Activated effector memory CD4-positive, alpha-beta T cell treated with anti-CD3 and anti-CD28 coated beads, Interleukin-2, amount 50 U/mL, for 16 hours (primary cell): ENCODE data around the gene MMAB.
A peak's percentile ranks its signal among the peaks of the same experiment; 100 is the strongest.

Experiments
- DNase-seq: peaks from one replicate; pipeline ENCODE4 v3.0.0-alpha.2; 2020

The MMAB gene

GRCh38 chr12:109535231-109535862 is 38.0 kb downstream of the MMAB start:
- DNase-seq, result no peak

- no peak for DNase-seq
These were observed 38.8 kb downstream of the MMAB start for GRCh38 chr12:109534456-109534855.

- DNase-seq, result no peak
These were observed 39.9 kb downstream of the MMAB start for GRCh38 chr12:109533487-109533740.

- no peak for DNase-seq
These were observed 40.4 kb downstream of the MMAB start for GRCh38 chr12:109532721-109533486.

GRCh38 chr12:109531411-109531810 is 41.9 kb downstream of the MMAB start:
- no peak for DNase-seq

GRCh38 chr12:109529691-109530640 is 43.3 kb downstream of the MMAB start:
- DNase-seq, result no peak

GRCh38 chr12:109527489-109528123 is 45.7 kb downstream of the MMAB start:
- DNase-seq, result no peak

GRCh38 chr12:109525279-109525585 is 48.1 kb downstream of the MMAB start:
- no peak for DNase-seq

GRCh38 chr12:109524466-109525278 is 48.6 kb downstream of the MMAB start:
- DNase-seq, result peak; percentile 52

- no peak for DNase-seq
These were observed 49.8 kb downstream of the MMAB start for GRCh38 chr12:109523504-109523903.

- DNase-seq, result peak; percentile 30
These were observed 50.2 kb downstream of the MMAB start for GRCh38 chr12:109523071-109523470.

- DNase-seq, result peak; percentile 47
These were observed 51.5 kb downstream of the MMAB start for GRCh38 chr12:109521831-109522230.

GRCh38 chr12:109519787-109520186 is 53.5 kb downstream of the MMAB start:
- DNase-seq, result no peak

- DNase-seq, result peak; percentile 81
These were observed 54.3 kb downstream of the MMAB start for GRCh38 chr12:109518820-109519665.

- no peak for DNase-seq
These were observed 55.7 kb downstream of the MMAB start for GRCh38 chr12:109517619-109518018.

- no peak for DNase-seq
These were observed 59.3 kb downstream of the MMAB start for GRCh38 chr12:109513977-109514376.

- no peak for DNase-seq
These were observed 60.3 kb downstream of the MMAB start for GRCh38 chr12:109513051-109513450.

- no peak for DNase-seq
These were observed 60.7 kb downstream of the MMAB start for GRCh38 chr12:109512608-109513007.

- no peak for DNase-seq
These were observed 63.1 kb downstream of the MMAB start for GRCh38 chr12:109510196-109510595.

GRCh38 chr12:109504068-109504467 is 69.2 kb downstream of the MMAB start:
- DNase-seq, result no peak
